HCT116 (cell line): ENCODE results near the gene SH3TC1. TPM values are rescaled to one million over a fixed set of nuclear protein-coding genes. Genes with fewer than 3 reads are reported as not detected.

ENCODE experiments used
- ATAC-seq: fragments of 200-7000 bp; cut with Tn5 transposase; 2 replicates; pipeline ENCODE4 v1.9.1; 2020; ENCODE audit warnings: mild to moderate bottlenecking, moderate library complexity
- BruUV-seq: library from RNA; stranded (reverse); fragments of 400-500 nt; replicated peaks from 2 replicates; lab custom pipeline; 2021; lab: Mats Ljungman, UMichigan
- CTCF ChIA-PET: fragments of 300-600 bp; sonication (Branson Sonifier 250); formaldehyde crosslinking; loops from one replicate; lab custom pipeline; 2021; ENCODE audit warnings: antibody characterized with exemption; lab: Charles Lee
- POLR2A ChIA-PET: fragments of 300-600, 350-600 bp; sonication (Branson Sonifier 250); formaldehyde crosslinking; loops from one replicate; lab custom pipeline; 2021; ENCODE audit warnings: antibody characterized with exemption; lab: Charles Lee
- RAD21 ChIA-PET, 2 experiments: fragments of 300-600 bp; sonication (Branson Sonifier 250); formaldehyde crosslinking; loops; one replicate each; lab custom pipeline; 2023; ENCODE audit warnings: low total read pairs in 2 of 2; ENCODE audit not compliant: uncharacterized antibody in 2 of 2, unreplicated experiment in 2 of 2, low non-redundant PET in 1 of 2; lab: Charles Lee
- DNase-seq: peaks from one replicate; pipeline ENCODE4 v3.0.0-alpha.2; 2010; ENCODE audit warnings: low read depth, low spot score
- H2AFZ ChIP-seq: fragments of 200-600 bp; shearing (Covaris generic), sonication (generic); 2 replicates; pipeline ENCODE4 v1.6.1; 2017; ENCODE audit warnings: low read depth, mixed run types, mixed read lengths, antibody characterized with exemption, low read length; ENCODE audit not compliant: poor library complexity, severe bottlenecking
- H3K27ac ChIP-seq: 2 replicates; pipeline ENCODE4 v1.5.1; 2012; ENCODE audit warnings: low read depth, low read length
- H3K27me3 ChIP-seq: fragments of 200-600 bp; sonication (generic); 2 replicates; pipeline ENCODE4 v1.6.1; 2016; ENCODE audit warnings: mixed run types, low read length, mixed read lengths; ENCODE audit not compliant: insufficient read depth
- H3K36me3 ChIP-seq, 2 experiments: fragments of 200-500 bp in 1 of 2; fragments of 200-600 bp in 1 of 2; sonication (Bioruptor generic) in 1 of 2; sonication (generic) in 1 of 2; 2 replicates each; pipeline versions ENCODE4 v1.5.1 to v1.6.1; 2014 to 2016; ENCODE audit warnings: low read length in 2 of 2, inconsistent platforms in 1 of 2, mixed read lengths in 1 of 2, mixed run types in 1 of 2; ENCODE audit not compliant: insufficient read depth in 2 of 2, control insufficient read depth in 1 of 2
- H3K4me1 ChIP-seq, 2 experiments: fragments of 200-600 bp in 1 of 2; sonication (generic) in 1 of 2; 2 replicates each; pipeline versions ENCODE4 v1.5.1 to v1.6.1; 2012 to 2017; ENCODE audit warnings: low read length in 2 of 2, inconsistent platforms in 1 of 2, mild to moderate bottlenecking in 1 of 2, mixed read lengths in 1 of 2, mixed run types in 1 of 2, moderate library complexity in 1 of 2; ENCODE audit not compliant: insufficient read depth in 2 of 2, control insufficient read depth in 1 of 2
- H3K4me2 ChIP-seq: fragments of 200-600 bp; sonication (generic); 2 replicates; pipeline ENCODE4 v1.6.1; 2017; ENCODE audit warnings: mixed run types, low read length, mixed read lengths
- H3K4me3 ChIP-seq, 2 experiments: fragments of 200-600 bp in 1 of 2; sonication (generic) in 1 of 2; replicated peaks in 1 of 2; 2 replicates each; pipeline ENCODE4 v1.5.1; 2011 to 2016; ENCODE audit warnings: low read length in 2 of 2, control low read depth in 1 of 2, low read depth in 1 of 2, mild to moderate bottlenecking in 1 of 2, mixed read lengths in 1 of 2, mixed run types in 1 of 2
- H3K79me2 ChIP-seq: fragments of 200-600 bp; sonication (generic); 2 replicates; pipeline ENCODE4 v1.6.1; 2017; ENCODE audit warnings: mild to moderate bottlenecking, mixed run types, low read length, moderate library complexity, mixed read lengths; ENCODE audit not compliant: insufficient read depth
- H3K9ac ChIP-seq: fragments of 200-600 bp; sonication (generic); 2 replicates; pipeline ENCODE4 v1.6.1; 2016; ENCODE audit warnings: low read length, mixed read lengths
- H3K9me2 ChIP-seq: fragments of 200-600 bp; sonication (generic), shearing (Covaris generic); 2 replicates; pipeline ENCODE4 v1.6.1; 2017; ENCODE audit warnings: mixed run types, mild to moderate bottlenecking, moderate library complexity; ENCODE audit not compliant: insufficient read depth
- H3K9me3 ChIP-seq, 2 experiments: fragments of 200-500 bp in 1 of 2; fragments of 200-600 bp in 1 of 2; sonication (Bioruptor generic) in 1 of 2; sonication (generic) in 1 of 2; 2 replicates each; pipeline ENCODE4 v1.6.1; 2014 to 2017; ENCODE audit warnings: low read length in 2 of 2, mixed read lengths in 2 of 2, inconsistent platforms in 1 of 2, low read depth in 1 of 2, mild to moderate bottlenecking in 1 of 2, mixed run types in 1 of 2, moderate library complexity in 1 of 2; ENCODE audit not compliant: control insufficient read depth in 1 of 2, insufficient read depth in 1 of 2
- H4K20me1 ChIP-seq: fragments of 200-600 bp; sonication (generic), shearing (Covaris generic); 2 replicates; pipeline ENCODE4 v1.6.1; 2017; ENCODE audit warnings: mixed run types, mild to moderate bottlenecking, moderate library complexity; ENCODE audit not compliant: insufficient read depth
- CTCF ChIP-seq, 3 experiments: fragments of 200-600 bp in 1 of 3; sonication (generic) in 1 of 3; IDR thresholded peaks in 2 of 3; conservative IDR thresholded peaks in 1 of 3; 2 replicates each; pipeline ENCODE4 v1.5.1; 2012 to 2017; ENCODE audit warnings: low read depth in 2 of 3, low read length in 2 of 3, antibody characterized with exemption in 1 of 3, borderline replicate concordance in 1 of 3, control low read depth in 1 of 3, mild to moderate bottlenecking in 1 of 3, mixed read lengths in 1 of 3, mixed run types in 1 of 3, moderate library complexity in 1 of 3; ENCODE audit not compliant: insufficient read depth in 1 of 3
- EGR1 ChIP-seq: IDR thresholded peaks from 2 replicates; pipeline ENCODE4 v1.6.1; 2012; ENCODE audit warnings: low read depth
- POLR2A ChIP-seq: IDR thresholded peaks from 2 replicates; pipeline ENCODE4 v1.7.0; 2011; ENCODE audit warnings: borderline replicate concordance; ENCODE audit not compliant: insufficient read depth, insufficient read length; ENCODE audit errors: extremely low read depth
- POLR2AphosphoS5 ChIP-seq: IDR thresholded peaks from 2 replicates; pipeline ENCODE4 v1.6.1; 2011; ENCODE audit warnings: mild to moderate bottlenecking, low read depth, low read length, moderate library complexity
- RAD21 ChIP-seq: IDR thresholded peaks from 2 replicates; pipeline ENCODE4 v1.6.1; 2012; ENCODE audit warnings: low read depth, mild to moderate bottlenecking
- TCF7L2 ChIP-seq: IDR thresholded peaks from 2 replicates; pipeline ENCODE4 v1.7.0; 2011; ENCODE audit warnings: borderline replicate concordance, inconsistent platforms; ENCODE audit not compliant: insufficient read depth, insufficient read length; ENCODE audit errors: extremely low read depth
- YY1 ChIP-seq: IDR thresholded peaks from 2 replicates; pipeline ENCODE4 v1.6.1; 2011; ENCODE audit warnings: low read length, low read depth, moderate library complexity, mild to moderate bottlenecking; ENCODE audit not compliant: insufficient replicate concordance; ENCODE audit errors: extremely low read depth
- ZFX ChIP-seq: fragments of 450-650 bp; IDR thresholded peaks from 2 replicates; pipeline ENCODE4 v1.6.1; 2017
- ZNF274 ChIP-seq: fragments of 200-500 bp; sonication (Bioruptor generic); IDR thresholded peaks from 2 replicates; pipeline ENCODE4 v1.6.1; 2014; ENCODE audit warnings: mild to moderate bottlenecking, low read depth, low read length, inconsistent platforms
- intact Hi-C: fragments of 100-400 bp; cut with micrococcal nuclease; formaldehyde crosslinking; loops from 2 replicates; pipeline ENCODE4 v1.10.0; 2022
- total RNA-seq: library from RNA; stranded (reverse); gene quantifications from one replicate; pipeline ENCODE4 v1.2.1, GENCODE V29; 2021; ENCODE audit not compliant: unreplicated experiment

Gene SH3TC1
- total RNA-seq, 1 experiment from 2014 or later, result 12.5 TPM

- no peaks in the 10 kb centered on the region for H3K36me3 ChIP-seq
- no TSS peak for BruUV-seq
- peak overlapping the region; percentile 88 for H3K4me2 ChIP-seq
- DNase-seq (peak; percentile 69), ATAC-seq (peak; percentile 82)
- ChIA-PET POLR2A (interaction anchor here (1.1 kb wide), 1 partner anchor 14 kb away, joined by 4 read pairs; no protein-coding TSS in a partner anchor), RAD21 (interaction anchor here (1.8 to 1.9 kb wide), 1 partner anchor 14 kb away, joined by 6 to 8 read pairs; no protein-coding TSS in a partner anchor), CTCF (interaction anchor here (1.3 to 5.1 kb wide), 2 partner anchors 12 to 15 kb away, joined by 4 to 36 read pairs; no protein-coding TSS in a partner anchor)
- no peaks in the 10 kb centered on the region for H3K9me3 ChIP-seq
- peak overlapping the region; percentile 47 to 58 for H3K4me3 ChIP-seq
- H3K79me2 ChIP-seq, result no peaks in the 10 kb centered on the region
- intact Hi-C loops, result no loop called here
- peak overlapping the region; percentile 66 for H3K9ac ChIP-seq
- no peaks in the 10 kb centered on the region for H3K27me3 ChIP-seq
- H2AFZ ChIP-seq, result peak overlapping the region; percentile 81
- H3K27ac ChIP-seq, result peak overlapping the region; percentile 97
- H3K9me2 ChIP-seq, result no peaks in the 10 kb centered on the region
- H4K20me1 ChIP-seq, result no peaks in the 10 kb centered on the region
- H3K4me1 ChIP-seq, result peaks cover 20 to 62% of the 10 kb centered on the region in 2 experiments
- TF ChIP-seq EGR1, result no peak
- TF ChIP-seq ZFX, result peak; percentile 79
- TF ChIP-seq YY1, result peak; percentile 64
- no peak for TF ChIP-seq RAD21
- no peak for TF ChIP-seq ZNF274
- TF ChIP-seq POLR2A, result peak; percentile 34
- peak; percentile 55 for TF ChIP-seq TCF7L2
- TF ChIP-seq CTCF (IDR thresholded peaks at IDR 0.05 in 2 of 3, conservative IDR thresholded peaks at IDR 0.05 in 1 of 3; ENCODE audit: borderline replicate concordance in 1 of 3, insufficient read depth in 1 of 3, low read depth in 2 of 3, low read length in 2 of 3), result no peak
- peak; percentile 69 for TF ChIP-seq POLR2AphosphoS5
Measured at GRCh38 chr4:8191136-8191747, 7.8 kb upstream of the SH3TC1 start.
